SW 1271 (cell line): ENCODE measurements around the gene MATR3.

Experiments used
- DNase-seq, 2 experiments: peaks; one replicate each; lab custom pipeline; 2025; lab: John Stamatoyannopoulos, UW

The MATR3 gene

DNA sequence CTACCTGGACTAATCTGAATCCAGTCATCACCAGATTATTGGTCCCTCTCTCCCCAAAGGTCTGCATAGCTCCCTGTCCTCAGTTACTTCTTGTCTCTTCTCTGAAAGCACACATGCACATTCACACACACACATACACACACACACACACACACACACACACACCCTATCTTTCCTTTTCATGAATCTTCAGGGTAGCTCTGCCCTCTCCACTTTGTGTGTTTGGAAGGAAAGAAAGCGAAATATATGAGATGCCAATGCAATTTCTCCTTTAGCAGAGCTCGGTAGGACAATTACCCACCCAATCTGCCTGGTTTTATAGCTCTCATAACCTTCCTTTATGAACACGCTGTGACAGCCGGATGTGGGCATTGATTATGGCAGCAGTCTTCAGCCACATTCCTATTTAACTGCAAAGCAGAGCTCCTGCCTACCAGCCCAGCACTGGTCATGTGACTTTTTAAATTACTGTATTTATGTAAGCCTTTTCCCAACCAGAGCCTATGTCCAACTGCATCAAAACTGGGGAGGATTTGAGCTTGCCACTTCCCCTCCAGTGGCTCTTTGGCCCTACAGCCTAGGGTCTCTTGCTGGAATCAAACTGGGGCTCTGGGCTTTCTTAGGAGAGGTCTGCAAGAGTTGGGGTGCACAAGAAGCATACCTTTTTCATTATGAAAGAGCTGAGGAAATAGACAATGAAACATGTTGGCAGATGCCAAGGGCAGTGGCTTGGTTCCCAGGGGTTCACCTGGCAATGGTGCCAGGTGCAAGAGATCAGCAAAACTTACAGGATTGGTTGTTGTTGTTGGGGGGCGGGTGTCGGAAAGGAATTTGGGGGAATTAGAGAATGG lies 20.8 kb upstream of the MATR3 start:
- no peak for DNase-seq

GRCh38 chr5:139273322-139273571 lies 20.3 kb upstream of the MATR3 start:
- DNase-seq, result no peak

- peak; percentile 69 to 87 for DNase-seq
These were observed 19.8 kb upstream of the MATR3 start for GRCh38 chr5:139273572-139274289.

DNA sequence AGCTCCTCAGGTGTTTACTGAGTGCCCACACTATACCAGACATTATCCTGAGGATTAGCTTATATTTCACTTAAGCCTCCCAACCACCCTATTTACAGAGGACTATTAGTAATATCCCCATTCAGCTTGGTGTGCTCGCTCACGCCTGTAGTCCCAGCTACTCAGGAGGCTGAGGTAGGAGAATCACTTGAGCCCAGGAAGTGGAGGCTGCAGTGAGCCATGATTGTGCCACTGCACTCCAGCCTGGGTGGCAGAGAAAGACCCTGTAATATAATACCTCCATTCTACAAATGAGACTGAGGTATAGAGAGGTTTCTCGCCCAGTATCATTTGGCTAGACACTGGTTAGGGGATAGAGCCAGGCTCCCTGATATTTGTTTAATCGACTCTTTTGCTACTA lies 18.0 kb upstream of the MATR3 start:
- DNase-seq, result no peak

GRCh38 chr5:139275956-139276355 lies 17.6 kb upstream of the MATR3 start:
- no peak for DNase-seq

DNA sequence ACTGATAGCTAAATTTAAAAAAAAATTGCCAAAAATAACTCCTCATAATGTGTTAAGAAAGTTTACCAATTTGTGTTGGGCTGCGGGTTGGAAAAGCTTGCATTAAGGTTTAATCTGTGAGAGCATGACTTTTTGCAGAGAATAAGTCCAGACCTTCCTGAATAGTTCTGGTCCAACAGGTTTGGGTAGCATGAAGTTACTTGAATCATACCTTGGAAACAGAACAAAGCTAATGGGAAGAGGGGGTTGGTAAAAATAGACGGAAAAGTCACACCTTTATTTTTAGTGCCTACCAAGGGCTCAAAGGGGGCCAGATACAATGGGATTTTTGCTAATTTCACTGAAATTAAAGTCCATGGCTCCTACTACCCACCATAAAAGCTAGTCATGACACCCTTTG lies 17.1 kb upstream of the MATR3 start:
- DNase-seq, result no peak

- DNase-seq, result no peak
These were observed 16.4 kb upstream of the MATR3 start for GRCh38 chr5:139277171-139277570.

DNA sequence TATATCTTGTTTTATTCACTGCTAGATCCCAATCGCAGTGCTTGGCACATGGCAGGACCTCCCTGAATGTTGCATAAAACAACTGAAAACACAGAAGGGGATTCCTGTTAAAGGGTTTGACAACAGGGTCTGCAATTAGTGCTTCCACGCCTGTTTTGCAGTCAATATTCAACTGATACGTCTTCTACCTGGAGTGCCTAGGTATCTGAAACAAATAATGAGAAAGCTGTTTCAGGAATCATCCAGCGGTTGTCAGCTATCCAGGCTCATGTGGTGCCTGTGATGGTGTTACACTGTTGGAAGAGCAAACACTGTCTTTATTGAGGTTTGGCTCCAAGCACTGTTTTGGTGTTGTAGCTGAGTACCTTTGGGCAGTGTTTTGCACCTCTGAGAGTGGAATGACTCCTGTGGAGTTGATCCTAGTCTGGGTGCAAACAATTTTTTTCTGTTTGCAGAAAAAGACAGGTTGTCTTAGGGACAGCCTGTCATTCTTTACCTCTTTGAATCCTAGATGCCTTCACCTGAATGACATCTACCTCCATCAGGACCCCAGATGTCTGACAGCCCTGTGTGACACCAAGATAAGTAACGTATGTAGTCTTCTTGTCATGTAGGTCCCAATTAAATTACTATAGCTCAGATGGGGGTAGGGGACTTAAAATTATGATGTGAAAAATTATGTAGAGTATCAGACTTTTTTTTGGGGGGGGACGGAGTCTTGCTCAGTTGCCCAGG lies 14.8 kb upstream of the MATR3 start:
- DNase-seq, result no peak

DNA sequence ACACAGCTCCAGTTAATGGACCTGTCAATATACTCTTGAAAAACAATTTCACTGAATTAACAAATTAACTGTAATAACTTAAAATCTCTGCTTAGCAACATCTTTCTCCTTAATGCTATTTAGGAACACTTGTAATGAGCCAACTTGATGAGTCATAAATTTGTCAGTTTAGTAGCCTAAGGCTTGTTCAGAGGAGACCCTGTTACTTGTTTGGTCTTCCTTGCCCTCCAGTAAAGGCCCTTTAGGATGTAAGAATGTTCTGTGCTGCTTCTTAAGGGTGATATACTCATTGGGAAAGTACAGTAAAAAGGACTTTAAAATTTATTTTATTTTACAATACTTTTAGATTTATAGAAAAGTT lies 11.4 kb upstream of the MATR3 start:
- peak in 1 of 2 experiments; percentile 20 for DNase-seq

- no peak for DNase-seq
These were observed 10.0 kb upstream of the MATR3 start for GRCh38 chr5:139283252-139284166.

DNA sequence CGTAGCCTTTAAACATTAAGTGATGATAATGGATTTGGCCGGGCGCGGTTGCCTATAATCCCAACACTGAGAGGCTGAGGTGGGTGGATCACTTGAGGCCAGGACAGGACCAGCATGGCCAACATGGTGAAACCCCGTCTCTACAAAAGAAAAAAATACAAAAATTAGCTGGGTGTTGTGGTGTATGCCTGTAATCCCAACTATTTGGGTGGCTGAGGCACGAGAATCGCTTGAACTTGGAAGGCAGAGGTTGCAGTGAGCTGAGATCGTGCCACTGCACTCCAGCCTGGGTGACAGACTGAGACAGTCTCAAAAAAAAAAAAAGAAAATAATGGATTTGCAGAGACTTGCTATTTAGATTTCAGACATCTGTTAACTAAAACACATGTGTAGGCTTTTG lies 9.2 kb upstream of the MATR3 start:
- DNase-seq, result no peak

DNA sequence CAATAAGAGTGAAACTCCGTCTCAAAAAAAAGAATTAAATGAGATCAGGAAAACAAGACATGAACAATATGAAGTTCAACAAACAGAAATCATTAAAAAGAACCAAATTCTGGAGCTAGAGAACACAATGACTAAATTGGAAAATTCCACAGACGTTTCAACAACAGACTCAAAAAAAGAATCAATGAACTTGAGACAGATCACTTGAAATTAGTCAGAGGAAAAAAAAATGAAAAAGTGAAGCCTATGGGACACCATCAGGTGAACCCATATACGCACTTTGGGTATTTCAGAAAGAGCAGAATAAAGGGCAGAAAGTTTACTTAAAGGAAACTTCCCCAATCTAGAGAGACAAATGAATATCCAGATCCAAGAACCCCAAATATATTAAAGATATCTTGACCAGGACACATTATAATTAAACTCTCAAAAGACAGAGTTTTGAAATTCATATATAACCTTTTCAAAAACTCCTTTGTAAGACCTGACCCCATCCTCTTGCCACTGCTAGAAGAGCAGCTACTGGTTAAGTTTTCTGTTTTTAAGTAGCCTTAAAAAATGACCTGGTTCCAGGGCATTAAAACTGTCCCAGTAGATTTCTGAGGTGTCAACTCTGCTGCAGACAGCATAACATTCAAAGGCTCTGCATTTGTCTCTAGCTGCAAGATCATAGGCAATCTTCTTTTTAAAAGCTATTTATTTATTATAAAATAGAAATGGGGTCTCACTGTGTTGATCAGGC lies 7.7 kb upstream of the MATR3 start:
- DNase-seq, result no peak

DNA sequence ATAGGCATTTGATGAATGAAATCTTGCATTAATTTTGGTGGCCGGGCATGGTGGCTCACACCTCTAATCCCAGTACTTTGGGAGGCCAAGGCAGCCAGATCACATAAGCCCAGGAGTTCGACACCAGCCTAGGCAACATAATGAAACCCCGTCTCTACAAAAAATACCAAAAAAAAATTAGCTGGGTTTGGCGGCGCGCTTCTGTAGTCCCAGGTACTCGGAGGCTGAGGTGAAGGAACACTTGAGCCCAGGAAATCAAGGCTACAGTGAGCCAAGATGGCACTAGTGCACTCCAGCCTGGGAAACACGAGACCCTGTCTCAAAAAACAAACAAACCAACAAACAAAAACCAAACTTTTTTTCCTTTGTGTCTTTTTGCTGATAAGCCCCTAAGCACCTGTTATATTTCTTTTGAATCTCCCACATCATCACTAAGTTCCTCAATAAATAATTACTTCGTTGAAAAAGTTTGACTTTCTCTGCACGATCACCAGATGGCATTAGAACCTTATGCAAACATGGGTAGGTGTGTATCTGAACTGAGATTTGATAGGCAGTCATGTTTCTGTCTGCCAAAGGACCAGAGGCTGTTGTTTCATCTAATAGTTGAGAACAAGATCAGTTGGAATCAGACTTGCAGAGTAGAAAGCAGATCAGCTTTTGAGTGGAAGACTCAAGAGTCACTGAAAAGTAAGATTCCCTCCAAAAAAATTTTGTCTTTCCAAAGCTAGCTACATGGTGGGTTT lies 5.5 kb upstream of the MATR3 start:
- DNase-seq, result peak in 1 of 2 experiments; percentile 53

- no peak for DNase-seq
These were observed 2.5 kb upstream of the MATR3 start for GRCh38 chr5:139291051-139291450.

- DNase-seq, result no peak
These were observed 386 bp upstream of the MATR3 start for GRCh38 chr5:139293202-139293506.

DNA sequence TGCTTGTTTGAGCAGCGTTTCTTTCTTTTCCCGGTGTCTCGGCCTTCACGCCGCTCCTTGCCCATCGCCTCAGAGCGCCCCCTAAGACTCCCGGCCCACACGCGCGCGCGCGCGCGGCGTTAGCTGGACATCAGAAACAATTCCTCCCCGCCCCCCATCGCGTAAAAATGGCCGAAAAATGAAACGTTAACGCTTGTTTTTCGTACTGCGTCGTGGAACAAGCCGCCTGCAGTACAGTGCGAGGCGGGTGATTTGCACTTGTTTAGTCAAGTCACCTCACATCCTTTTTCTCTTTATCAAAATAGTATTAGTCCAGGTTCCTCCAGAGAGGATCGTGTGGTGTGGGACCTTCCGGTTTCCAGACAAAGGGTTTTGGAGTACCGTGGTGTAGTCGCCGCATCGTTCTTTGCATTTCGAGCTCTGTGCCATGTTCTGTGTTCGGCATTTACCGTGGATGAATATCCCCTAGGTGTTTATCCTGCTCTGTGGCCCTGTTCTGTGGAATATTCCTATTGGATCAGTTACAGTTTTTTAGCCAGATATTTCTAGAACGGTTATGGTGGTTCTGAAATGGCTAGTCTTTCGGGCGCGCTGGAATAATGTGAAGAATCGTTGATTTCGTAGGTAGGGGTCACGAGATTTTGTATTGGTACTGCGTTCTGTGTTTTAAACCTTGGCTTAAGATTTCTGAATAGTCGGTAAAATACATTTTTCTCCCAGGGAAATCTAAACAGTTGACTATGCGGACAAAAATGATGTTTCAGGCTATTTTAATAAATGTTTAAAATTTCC lies 1.0 kb downstream of the MATR3 start:
- peak; percentile 83 to 88 for DNase-seq

DNA sequence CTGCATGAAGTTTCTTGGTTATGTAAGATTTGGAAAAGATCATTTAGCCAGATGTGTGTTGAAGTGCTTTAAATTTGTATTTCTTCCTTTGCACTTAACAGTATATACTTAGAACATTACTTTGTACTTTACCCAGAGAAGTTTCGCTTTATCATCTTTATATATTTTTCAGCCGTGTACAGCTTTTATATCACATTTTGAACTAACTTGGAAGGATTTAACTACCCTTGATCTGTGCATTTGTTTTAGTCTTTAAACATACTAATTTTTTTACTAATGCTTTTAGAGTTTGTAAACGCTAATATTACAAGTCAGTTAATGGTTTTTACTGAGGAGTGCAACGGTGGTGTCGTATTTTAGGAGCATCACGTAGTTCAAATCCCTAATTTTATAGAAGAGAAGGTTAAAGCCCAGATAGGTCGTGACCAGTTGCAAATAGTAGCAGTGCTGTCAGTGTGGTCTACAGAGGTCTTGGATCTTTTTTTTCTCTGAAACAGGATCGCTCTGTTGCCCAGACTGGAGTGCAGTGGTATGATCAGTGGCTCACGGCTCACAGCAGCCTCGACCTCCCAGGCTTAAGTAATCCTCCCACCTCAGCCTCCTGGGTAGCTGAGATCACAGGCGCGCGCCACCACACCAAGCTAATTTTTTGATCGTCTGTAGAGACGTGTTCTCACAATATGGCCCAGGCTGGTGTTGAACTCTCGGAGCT lies 2.0 kb downstream of the MATR3 start:
- peak in 1 of 2 experiments; percentile 23 for DNase-seq

DNA sequence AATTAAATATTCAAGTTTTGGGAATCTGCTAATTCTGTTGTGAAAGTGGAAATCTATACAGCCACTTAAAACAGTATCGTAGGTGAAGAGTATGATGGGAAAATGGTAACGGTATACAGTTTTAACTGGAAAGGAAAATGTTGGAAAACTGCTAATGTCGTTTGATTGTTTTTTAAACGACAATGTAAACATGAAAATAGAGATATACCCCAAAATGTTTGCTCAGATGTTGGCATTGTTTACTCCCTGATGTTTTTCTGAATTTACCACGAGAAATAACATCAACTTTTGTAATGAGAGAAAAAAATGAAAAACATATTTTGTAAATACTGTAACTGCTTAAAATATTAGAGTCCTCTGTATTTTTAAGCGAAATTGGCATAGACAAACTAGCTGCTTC lies 2.7 kb downstream of the MATR3 start:
- DNase-seq, result no peak

- no peak for DNase-seq
These were observed 3.4 kb downstream of the MATR3 start for GRCh38 chr5:139296862-139297326.
